Measurements from ENCODE around the gene SCAMP4. TPM values are rescaled to one million over a fixed set of nuclear protein-coding genes. Genes with fewer than 3 reads are reported as not detected.

SCAMP4 gene
- total RNA-seq, 1 experiment from 2014 or later: 48.7 TPM

DNA sequence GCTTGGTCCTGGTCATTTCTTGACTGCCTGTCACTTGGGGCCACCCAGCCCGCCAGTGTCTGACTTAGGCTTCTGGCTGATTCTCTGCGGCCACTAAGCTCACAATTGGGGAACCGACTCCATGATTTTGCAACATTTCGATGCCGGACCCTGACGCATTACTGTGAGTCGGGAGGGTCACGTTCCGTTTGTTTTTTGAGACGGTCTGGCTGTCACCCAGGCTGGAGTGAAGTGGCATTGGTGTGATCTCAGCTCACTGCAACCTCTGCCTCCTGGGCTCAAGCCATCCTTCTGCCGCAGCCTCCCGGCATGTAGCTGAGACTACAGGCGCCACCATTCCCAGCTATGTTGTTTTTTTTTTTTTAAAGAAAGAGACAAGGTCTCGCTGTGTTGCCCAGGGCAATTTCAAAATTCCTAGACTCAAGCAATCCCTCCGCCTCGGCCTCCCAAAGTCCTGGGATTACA, 3.2 kb upstream of the SCAMP4 start:
- CTCF ChIA-PET: interaction anchor here (0.6 kb wide), 1 partner anchor 877 kb away, joined by 3 read pairs; no protein-coding TSS in a partner anchor
- no peaks in the 10 kb centered on the region for H3K9me3 Mint-ChIP-seq (ENCODE audit: unreplicated experiment)

DNA sequence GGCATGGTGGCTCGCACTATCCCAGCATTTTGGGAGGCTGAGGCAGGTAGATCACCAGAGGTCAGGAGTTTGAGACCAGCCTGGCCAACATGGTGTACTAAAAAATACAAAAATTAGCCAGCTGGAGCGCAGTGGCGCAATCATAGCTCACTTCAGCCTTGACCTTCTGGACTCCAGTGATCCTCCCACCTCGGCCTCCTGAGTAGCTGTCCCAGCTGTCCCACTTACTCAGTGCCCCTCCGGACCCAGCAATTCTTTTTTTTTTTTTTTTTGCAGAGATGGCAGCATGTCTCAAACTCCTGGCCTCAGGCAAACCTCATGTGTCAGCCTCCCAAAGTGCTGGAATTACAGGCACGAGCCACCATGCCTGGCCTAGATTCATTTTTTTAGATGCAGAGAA, 2.3 kb upstream of the SCAMP4 start:
- no TSS peak for BruUV-seq (replicated peaks)
- intact Hi-C loops (cut with micrococcal nuclease): no loop called here
- no peaks in the 10 kb centered on the region for H3K27me3 Mint-ChIP-seq (ENCODE audit: insufficient read depth, unreplicated experiment)
- CTCF ChIA-PET: interaction anchor here (0.6 kb wide), 1 partner anchor 167 kb away, joined by 4 read pairs; no protein-coding TSS in a partner anchor
- H3K4me1 Mint-ChIP-seq (ENCODE audit: insufficient read depth, unreplicated experiment): no peaks in the 10 kb centered on the region
- no peak overlapping the region for H3K4me3 Mint-ChIP-seq (ENCODE audit: unreplicated experiment)
- POLR2A ChIA-PET: no interaction called here
- H3K9me3 Mint-ChIP-seq (ENCODE audit: unreplicated experiment): no peaks in the 10 kb centered on the region
- peaks cover 4% of the 10 kb centered on the region for H3K36me3 Mint-ChIP-seq (ENCODE audit: insufficient read depth, unreplicated experiment)
- TF ChIP-seq, protein P1, sequence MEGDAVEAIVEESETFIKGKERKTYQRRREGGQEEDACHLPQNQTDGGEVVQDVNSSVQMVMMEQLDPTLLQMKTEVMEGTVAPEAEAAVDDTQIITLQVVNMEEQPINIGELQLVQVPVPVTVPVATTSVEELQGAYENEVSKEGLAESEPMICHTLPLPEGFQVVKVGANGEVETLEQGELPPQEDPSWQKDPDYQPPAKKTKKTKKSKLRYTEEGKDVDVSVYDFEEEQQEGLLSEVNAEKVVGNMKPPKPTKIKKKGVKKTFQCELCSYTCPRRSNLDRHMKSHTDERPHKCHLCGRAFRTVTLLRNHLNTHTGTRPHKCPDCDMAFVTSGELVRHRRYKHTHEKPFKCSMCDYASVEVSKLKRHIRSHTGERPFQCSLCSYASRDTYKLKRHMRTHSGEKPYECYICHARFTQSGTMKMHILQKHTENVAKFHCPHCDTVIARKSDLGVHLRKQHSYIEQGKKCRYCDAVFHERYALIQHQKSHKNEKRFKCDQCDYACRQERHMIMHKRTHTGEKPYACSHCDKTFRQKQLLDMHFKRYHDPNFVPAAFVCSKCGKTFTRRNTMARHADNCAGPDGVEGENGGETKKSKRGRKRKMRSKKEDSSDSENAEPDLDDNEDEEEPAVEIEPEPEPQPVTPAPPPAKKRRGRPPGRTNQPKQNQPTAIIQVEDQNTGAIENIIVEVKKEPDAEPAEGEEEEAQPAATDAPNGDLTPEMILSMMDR (IDR thresholded peaks at IDR 0.05; ENCODE audit: unreplicated experiment): no peak
- no peak for DNase-seq (ENCODE audit: unreplicated experiment)
- no peak overlapping the region for H3K27ac Mint-ChIP-seq (ENCODE audit: low read depth, unreplicated experiment)

More for the DNA sequence above, 3.2 kb upstream of the SCAMP4 start:
- TF ChIP-seq, protein P1 (IDR thresholded peaks at IDR 0.05; ENCODE audit: unreplicated experiment): no peak
- Mint-ChIP-seq H3K4me3 (ENCODE audit: unreplicated experiment) (no peak overlapping the region), H3K4me1 (ENCODE audit: insufficient read depth, unreplicated experiment) (no peaks in the 10 kb centered on the region), H3K36me3 (ENCODE audit: insufficient read depth, unreplicated experiment) (peaks cover 4% of the 10 kb centered on the region), H3K27me3 (ENCODE audit: insufficient read depth, unreplicated experiment) (no peaks in the 10 kb centered on the region), H3K27ac (ENCODE audit: low read depth, unreplicated experiment) (no peak overlapping the region)
- intact Hi-C loops (cut with micrococcal nuclease): no loop called here
- BruUV-seq (replicated peaks): no TSS peak
- POLR2A ChIA-PET: interaction anchor here (0.7 kb wide), 1 partner anchor 248 kb away, joined by 3 read pairs; no protein-coding TSS in a partner anchor
- DNase-seq (ENCODE audit: unreplicated experiment): no peak

DNA sequence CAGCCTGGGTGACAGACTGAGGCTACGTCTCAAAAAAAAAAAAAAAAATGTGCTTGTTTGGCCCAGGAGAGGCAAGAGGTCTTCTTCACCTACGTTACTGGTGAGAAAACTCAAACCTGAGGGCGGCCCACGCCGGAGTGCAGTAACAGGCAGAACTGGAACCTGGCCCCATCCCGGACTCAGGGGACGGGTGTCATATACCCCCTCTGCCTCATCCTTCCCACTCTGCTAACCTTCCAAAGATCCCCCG, 414 bp upstream of the SCAMP4 start:
- CTCF ChIA-PET: interaction anchor here (0.6 kb wide), 1 partner anchor 211 kb away, joined by 3 read pairs; no protein-coding TSS in a partner anchor
- POLR2A ChIA-PET: no interaction called here
- peaks cover 4% of the 10 kb centered on the region for H3K36me3 Mint-ChIP-seq (ENCODE audit: insufficient read depth, unreplicated experiment)
- TF ChIP-seq, protein P1 (IDR thresholded peaks at IDR 0.05; ENCODE audit: unreplicated experiment): no peak
- H3K9me3 Mint-ChIP-seq (ENCODE audit: unreplicated experiment): no peaks in the 10 kb centered on the region
- peak overlapping the region; percentile 93 for H3K27ac Mint-ChIP-seq (ENCODE audit: low read depth, unreplicated experiment)
- no TSS peak for BruUV-seq (replicated peaks)
- no peak for DNase-seq (ENCODE audit: unreplicated experiment)
- H3K4me1 Mint-ChIP-seq (ENCODE audit: insufficient read depth, unreplicated experiment): no peaks in the 10 kb centered on the region
- intact Hi-C loops (cut with micrococcal nuclease): loop anchor here (5.0 kb wide), 1 partner anchor 32 kb away; no protein-coding TSS in a partner anchor
- H3K4me3 Mint-ChIP-seq (ENCODE audit: unreplicated experiment): peak overlapping the region; percentile 82
- no peaks in the 10 kb centered on the region for H3K27me3 Mint-ChIP-seq (ENCODE audit: insufficient read depth, unreplicated experiment)

DNA sequence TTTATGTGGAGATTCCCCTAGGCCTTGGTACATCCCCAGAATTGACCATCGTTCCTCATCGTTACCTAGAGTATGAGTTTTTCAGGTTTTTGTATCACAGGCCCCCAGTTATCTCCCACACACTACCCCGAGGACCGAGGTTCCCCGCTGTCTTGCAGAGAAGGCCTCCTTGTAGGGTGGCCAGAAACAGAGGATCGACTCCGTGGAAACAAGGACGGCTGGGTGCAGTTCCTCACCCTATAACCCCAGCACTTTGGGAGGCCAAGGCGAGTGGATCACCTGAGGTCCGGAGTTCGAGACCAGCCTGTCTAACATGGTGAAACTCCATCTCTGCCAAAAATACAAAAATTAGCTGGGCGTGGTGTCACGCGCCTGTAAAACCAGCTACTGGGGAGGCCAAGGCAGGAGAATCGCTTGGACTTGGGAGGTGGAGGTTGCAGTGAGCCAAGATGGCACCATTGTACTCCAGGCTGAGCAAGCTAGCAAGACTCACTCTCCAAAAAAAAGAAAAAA, 720 bp downstream of the SCAMP4 start:
- ChIA-PET POLR2A (interaction anchor here (0.6 to 1.4 kb wide), 8 partner anchors 9 to 903 kb away, joined by 3 to 4 read pairs (median 3); no protein-coding TSS in a partner anchor), CTCF (interaction anchor here (0.6 kb wide), 1 partner anchor 1130 kb away, joined by 3 read pairs; no protein-coding TSS in a partner anchor)
- intact Hi-C loops (cut with micrococcal nuclease): loop anchor here (5.0 kb wide), 1 partner anchor 34 kb away; no protein-coding TSS in a partner anchor
- Mint-ChIP-seq H3K9me3 (ENCODE audit: unreplicated experiment) (no peaks in the 10 kb centered on the region), H3K4me3 (ENCODE audit: unreplicated experiment) (peak overlapping the region; percentile 82), H3K4me1 (ENCODE audit: insufficient read depth, unreplicated experiment) (peaks cover 6% of the 10 kb centered on the region), H3K27ac (ENCODE audit: low read depth, unreplicated experiment) (peak overlapping the region; percentile 93), H3K36me3 (ENCODE audit: insufficient read depth, unreplicated experiment) (peaks cover 4% of the 10 kb centered on the region), H3K27me3 (ENCODE audit: insufficient read depth, unreplicated experiment) (no peaks in the 10 kb centered on the region)
- BruUV-seq (replicated peaks): TSS peak; percentile 63
- DNase-seq (ENCODE audit: unreplicated experiment): no peak
- TF ChIP-seq, protein P1 (IDR thresholded peaks at IDR 0.05; ENCODE audit: unreplicated experiment): no peak

Measured in MCF 10A (cell line).